Nephron (organoid): Measurements from ENCODE around the gene ACTL7B.

Experiments
- H3K27ac Mint-ChIP-seq, 3 experiments: 2 replicates each; pipeline ENCODE4 v1.8.0; 2020; ENCODE audit warnings: mixed read lengths in 3 of 3, mild to moderate bottlenecking in 2 of 3, moderate library complexity in 1 of 3
- H3K27me3 Mint-ChIP-seq: 2 replicates; pipeline ENCODE4 v1.8.0; 2021; ENCODE audit warnings: low read depth, mild to moderate bottlenecking, moderate library complexity, mixed read lengths
- H3K36me3 Mint-ChIP-seq: 2 replicates; pipeline ENCODE4 v1.8.0; 2020; ENCODE audit warnings: low read depth, mixed read lengths
- H3K4me1 Mint-ChIP-seq: 2 replicates; pipeline ENCODE4 v1.8.0; 2020; ENCODE audit warnings: mixed read lengths
- H3K4me3 Mint-ChIP-seq, 3 experiments: 2 replicates each; pipeline ENCODE4 v1.8.0; 2020; ENCODE audit warnings: mild to moderate bottlenecking in 3 of 3, mixed read lengths in 3 of 3, moderate library complexity in 2 of 3
- H3K9me3 Mint-ChIP-seq: 2 replicates; pipeline ENCODE4 v1.8.0; 2020; ENCODE audit warnings: mixed read lengths
- CTCF ChIP-seq, 3 experiments: fragments of 200-600 bp; sonication (generic); IDR thresholded peaks; one replicate each; pipeline ENCODE4 v1.5.0; 2021; ENCODE audit warnings: antibody characterized with exemption in 3 of 3; ENCODE audit not compliant: unreplicated experiment in 3 of 3

Gene ACTL7B

GRCh38 chr9:108837530-108837929 lies 18.3 kb downstream of the ACTL7B start:
- Mint-ChIP-seq H3K4me3 (no peak overlapping the region), H3K36me3 (no peaks in the 10 kb centered on the region), H3K27ac (no peak overlapping the region), H3K27me3 (no peaks in the 10 kb centered on the region), H3K9me3 (no peaks in the 10 kb centered on the region), H3K4me1 (peaks cover 15% of the 10 kb centered on the region)
- TF ChIP-seq CTCF (IDR thresholded peaks at IDR 0.05; ENCODE audit: unreplicated experiment in 3 of 3): no peak

- Mint-ChIP-seq H3K4me3 (no peak overlapping the region), H3K9me3 (no peaks in the 10 kb centered on the region), H3K27me3 (no peaks in the 10 kb centered on the region), H3K4me1 (peaks cover 12% of the 10 kb centered on the region), H3K27ac (no peak overlapping the region), H3K36me3 (no peaks in the 10 kb centered on the region)
- TF ChIP-seq CTCF (IDR thresholded peaks at IDR 0.05; ENCODE audit: unreplicated experiment in 3 of 3): no peak
Measured at GRCh38 chr9:108836781-108837180, 19.0 kb downstream of the ACTL7B start.

- no peak for TF ChIP-seq CTCF (IDR thresholded peaks at IDR 0.05; ENCODE audit: unreplicated experiment in 3 of 3)
- H3K27me3 Mint-ChIP-seq: no peaks in the 10 kb centered on the region
- no peaks in the 10 kb centered on the region for H3K36me3 Mint-ChIP-seq
- no peak overlapping the region for H3K27ac Mint-ChIP-seq
- H3K4me1 Mint-ChIP-seq: peaks cover 12% of the 10 kb centered on the region
- no peak overlapping the region for H3K4me3 Mint-ChIP-seq
- H3K9me3 Mint-ChIP-seq: no peaks in the 10 kb centered on the region
Measured at GRCh38 chr9:108836319-108836718, 19.5 kb downstream of the ACTL7B start.

- Mint-ChIP-seq H3K27ac (no peak overlapping the region), H3K4me1 (peaks cover 12% of the 10 kb centered on the region), H3K27me3 (peaks cover under 1% of the 10 kb centered on the region), H3K36me3 (no peaks in the 10 kb centered on the region), H3K9me3 (no peaks in the 10 kb centered on the region), H3K4me3 (no peak overlapping the region)
- no peak for TF ChIP-seq CTCF (IDR thresholded peaks at IDR 0.05; ENCODE audit: unreplicated experiment in 3 of 3)
Measured at GRCh38 chr9:108835831-108836230, 20.0 kb downstream of the ACTL7B start.

GRCh38 chr9:108834959-108835665 lies 20.7 kb downstream of the ACTL7B start:
- H3K9me3 Mint-ChIP-seq: no peaks in the 10 kb centered on the region
- H3K4me3 Mint-ChIP-seq: no peak overlapping the region
- peak overlapping the region in 1 of 3 experiments; percentile 3 for H3K27ac Mint-ChIP-seq
- TF ChIP-seq CTCF (IDR thresholded peaks at IDR 0.05; ENCODE audit: unreplicated experiment in 3 of 3): no peak
- H3K4me1 Mint-ChIP-seq: peaks cover 12% of the 10 kb centered on the region
- H3K27me3 Mint-ChIP-seq: peaks cover 3% of the 10 kb centered on the region
- no peaks in the 10 kb centered on the region for H3K36me3 Mint-ChIP-seq

GRCh38 chr9:108832179-108832500 lies 23.6 kb downstream of the ACTL7B start:
- H3K36me3 Mint-ChIP-seq: no peaks in the 10 kb centered on the region
- H3K27me3 Mint-ChIP-seq: peaks cover 13% of the 10 kb centered on the region
- no peak overlapping the region for H3K4me3 Mint-ChIP-seq
- no peak overlapping the region for H3K27ac Mint-ChIP-seq
- peaks cover 12% of the 10 kb centered on the region for H3K4me1 Mint-ChIP-seq
- TF ChIP-seq CTCF (IDR thresholded peaks at IDR 0.05; ENCODE audit: unreplicated experiment in 3 of 3): no peak
- H3K9me3 Mint-ChIP-seq: no peaks in the 10 kb centered on the region
